Nephron progenitor cell (in vitro differentiated cells): ENCODE results near the gene TTLL11.
"Not testable (repeated sequence)": the region's sequence is repeated elsewhere in the genome, so short reads cannot be mapped to it uniquely, and the experiment has no call there.

Experiments used
- DNase-seq: peaks from one replicate; pipeline ENCODE4 v3.0.0; 2021
- H3K27ac Mint-ChIP-seq: 2 replicates; pipeline ENCODE4 v1.8.0; 2021; ENCODE audit warnings: mild to moderate bottlenecking, moderate library complexity, mixed read lengths
- H3K27me3 Mint-ChIP-seq: 2 replicates; pipeline ENCODE4 v1.8.0; 2021; ENCODE audit warnings: mild to moderate bottlenecking, low read depth, mixed read lengths; ENCODE audit not compliant: poor library complexity
- H3K36me3 Mint-ChIP-seq: 2 replicates; pipeline ENCODE4 v1.8.0; 2021; ENCODE audit warnings: low read depth, mixed read lengths
- H3K4me1 Mint-ChIP-seq: 2 replicates; pipeline ENCODE4 v1.8.0; 2021; ENCODE audit warnings: mixed read lengths
- H3K4me3 Mint-ChIP-seq: 2 replicates; pipeline ENCODE4 v1.8.0; 2021; ENCODE audit warnings: mild to moderate bottlenecking, moderate library complexity, mixed read lengths
- H3K9me3 Mint-ChIP-seq: 2 replicates; pipeline ENCODE4 v1.8.0; 2021; ENCODE audit warnings: mild to moderate bottlenecking, moderate library complexity, mixed read lengths
- CTCF ChIP-seq: fragments of 200-600 bp; sonication (generic); IDR thresholded peaks from 2 replicates; pipeline ENCODE4 v1.5.0; 2021; ENCODE audit warnings: antibody characterized with exemption

TTLL11 gene

DNA sequence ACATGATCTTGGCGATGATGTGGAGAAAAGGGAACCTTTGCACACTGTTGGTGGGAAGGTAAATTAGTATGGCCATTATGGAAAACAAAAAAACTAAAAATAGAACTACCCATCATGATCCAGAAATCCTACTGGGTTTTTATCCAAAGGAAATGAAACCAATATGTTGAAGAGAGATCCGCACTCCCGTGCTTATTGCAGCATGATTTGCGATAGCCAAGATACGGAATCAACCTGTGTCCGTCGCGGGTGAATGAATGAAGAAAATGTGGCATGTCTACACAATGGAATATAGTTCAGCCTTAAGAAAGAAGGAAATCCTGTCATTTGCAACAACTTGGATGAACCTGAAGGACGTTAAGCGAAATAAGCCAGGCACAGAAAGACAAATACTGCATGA, 84.5 kb downstream of the TTLL11 start:
- no peak for TF ChIP-seq CTCF
- Mint-ChIP-seq H3K9me3 (no peaks in the 10 kb centered on the region), H3K4me1 (no peaks in the 10 kb centered on the region), H3K36me3 (no peaks in the 10 kb centered on the region), H3K4me3 (no peak overlapping the region), H3K27ac (no peak overlapping the region), H3K27me3 (peaks cover 32% of the 10 kb centered on the region)
- DNase-seq = no peak

GRCh38 chr9:122007837-122008236, 85.3 kb downstream of the TTLL11 start:
- no peaks in the 10 kb centered on the region for H3K4me1 Mint-ChIP-seq
- H3K27ac Mint-ChIP-seq = no peak overlapping the region
- no peak overlapping the region for H3K4me3 Mint-ChIP-seq
- H3K36me3 Mint-ChIP-seq = no peaks in the 10 kb centered on the region
- DNase-seq = no peak
- H3K27me3 Mint-ChIP-seq = peaks cover 32% of the 10 kb centered on the region
- no peak for TF ChIP-seq CTCF
- H3K9me3 Mint-ChIP-seq = no peaks in the 10 kb centered on the region

GRCh38 chr9:122005597-122005996, 87.5 kb downstream of the TTLL11 start:
- H3K36me3 Mint-ChIP-seq = no peaks in the 10 kb centered on the region

DNA sequence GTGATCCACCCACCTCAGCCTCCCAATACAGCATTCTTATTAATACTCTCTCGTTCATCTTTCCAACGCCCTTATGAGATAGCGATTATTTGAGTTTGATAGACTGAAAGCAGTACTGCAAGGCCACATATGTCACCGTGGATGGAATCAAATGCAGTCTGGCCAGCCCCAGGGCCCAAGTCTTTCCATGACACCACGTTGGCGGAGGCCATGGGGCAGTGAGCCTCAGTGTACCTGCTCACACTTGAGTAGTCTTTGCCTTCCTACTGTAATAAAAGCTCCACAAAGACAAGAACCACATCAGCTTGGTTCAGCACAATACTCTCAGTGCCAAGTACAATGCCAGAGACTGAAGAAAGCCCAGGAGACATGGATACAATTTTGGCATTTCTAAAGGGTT, 88.5 kb downstream of the TTLL11 start:
- H3K36me3 Mint-ChIP-seq = no peaks in the 10 kb centered on the region
- no peak for TF ChIP-seq CTCF

More at GRCh38 chr9:122005597-122005996, 87.5 kb downstream of the TTLL11 start:
- Mint-ChIP-seq H3K27ac (no peak overlapping the region), H3K4me3 (no peak overlapping the region), H3K9me3 (no peaks in the 10 kb centered on the region), H3K4me1 (peaks cover 20% of the 10 kb centered on the region), H3K27me3 (peaks cover 35% of the 10 kb centered on the region)
- TF ChIP-seq CTCF = peak; percentile 31
- DNase-seq = no peak

DNA sequence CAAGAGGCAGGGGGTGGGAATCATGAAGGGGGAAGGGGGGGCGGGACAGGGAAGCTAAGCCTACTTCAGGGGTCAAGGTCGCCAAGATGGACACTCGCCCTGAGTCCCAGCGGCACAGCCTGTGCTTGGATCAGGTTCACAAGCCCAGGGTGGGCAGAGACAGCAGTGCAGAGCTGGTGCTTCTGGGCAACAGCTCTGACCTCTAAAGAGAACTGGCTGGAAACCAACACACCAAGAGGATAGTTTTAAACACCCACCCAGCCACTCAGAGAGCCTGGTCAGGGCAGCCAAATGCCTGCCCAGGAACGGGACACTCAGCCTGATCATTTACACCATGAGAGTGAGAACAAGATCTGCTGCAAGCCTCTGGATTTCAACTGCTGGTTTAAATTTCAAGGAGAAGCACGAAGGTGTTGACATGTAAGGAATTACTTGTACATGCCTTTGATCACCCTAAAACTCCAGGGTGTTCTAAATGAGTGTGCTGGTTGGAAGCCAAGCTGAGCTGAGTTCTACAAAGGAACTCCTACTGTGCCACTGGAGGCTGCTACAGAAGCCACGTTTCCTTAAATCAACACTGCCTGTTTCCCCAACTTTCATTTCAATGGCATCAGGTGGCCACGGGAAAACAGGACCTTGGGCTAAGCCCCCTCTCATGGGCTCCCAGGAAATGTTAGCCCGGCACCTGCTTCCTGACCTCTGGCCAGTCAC, 91.5 kb downstream of the TTLL11 start:
- peaks cover 26% of the 10 kb centered on the region for H3K4me1 Mint-ChIP-seq
- no peaks in the 10 kb centered on the region for H3K36me3 Mint-ChIP-seq

More for the DNA sequence above, 88.5 kb downstream of the TTLL11 start:
- DNase-seq = no peak
- no peak overlapping the region for H3K27ac Mint-ChIP-seq
- H3K4me1 Mint-ChIP-seq = peaks cover 20% of the 10 kb centered on the region
- H3K4me3 Mint-ChIP-seq = no peak overlapping the region
- H3K27me3 Mint-ChIP-seq = peaks cover 35% of the 10 kb centered on the region
- H3K9me3 Mint-ChIP-seq = no peaks in the 10 kb centered on the region

GRCh38 chr9:122000526-122000925, 92.6 kb downstream of the TTLL11 start:
- H3K4me1 Mint-ChIP-seq = peaks cover 26% of the 10 kb centered on the region
- not testable (repeated sequence) for H3K27ac Mint-ChIP-seq, H3K4me3 Mint-ChIP-seq, DNase-seq, H3K27me3 Mint-ChIP-seq, H3K9me3 Mint-ChIP-seq, H3K36me3 Mint-ChIP-seq

More for the DNA sequence above, 91.5 kb downstream of the TTLL11 start:
- H3K27me3 Mint-ChIP-seq = peaks cover 11% of the 10 kb centered on the region
- H3K4me3 Mint-ChIP-seq = no peak overlapping the region
- no peak for TF ChIP-seq CTCF
- no peak for DNase-seq
- H3K27ac Mint-ChIP-seq = no peak overlapping the region
- no peaks in the 10 kb centered on the region for H3K9me3 Mint-ChIP-seq
